Measurements from ENCODE around the gene ABHD2. TPM values are rescaled to one million over a fixed set of nuclear protein-coding genes. Genes with fewer than 3 reads are reported as not detected.
"Not testable (repeated sequence)": the region's sequence is repeated elsewhere in the genome, so short reads cannot be mapped to it uniquely, and the experiment has no call there.

The ABHD2 gene
- total RNA-seq, 1 donor from 2014 or later = 76.6 TPM

- Mint-ChIP-seq H3K4me1 (peaks cover 34% of the 10 kb centered on the region), H3K4me3 (no peak overlapping the region), H3K36me3 (ENCODE audit: low read depth) (peaks cover 15% of the 10 kb centered on the region), H3K27ac (peak overlapping the region; percentile 34), H3K27me3 (no peaks in the 10 kb centered on the region), H3K9me3 (no peaks in the 10 kb centered on the region)
- intact Hi-C loops (cut with micrococcal nuclease) = no loop called here
- peak; percentile 64 for DNase-seq
Measured at GRCh38 chr15:89136818-89137772, 48.8 kb downstream of the ABHD2 start.

- H3K27ac Mint-ChIP-seq = no peak overlapping the region
- H3K4me3 Mint-ChIP-seq = no peak overlapping the region
- H3K27me3 Mint-ChIP-seq = no peaks in the 10 kb centered on the region
- H3K36me3 Mint-ChIP-seq (ENCODE audit: low read depth) = peaks cover 20% of the 10 kb centered on the region
- H3K9me3 Mint-ChIP-seq = no peaks in the 10 kb centered on the region
- intact Hi-C loops (cut with micrococcal nuclease) = no loop called here
- peaks cover 34% of the 10 kb centered on the region for H3K4me1 Mint-ChIP-seq
- no peak for DNase-seq
Measured at GRCh38 chr15:89137926-89138325, 49.7 kb downstream of the ABHD2 start.

DNA sequence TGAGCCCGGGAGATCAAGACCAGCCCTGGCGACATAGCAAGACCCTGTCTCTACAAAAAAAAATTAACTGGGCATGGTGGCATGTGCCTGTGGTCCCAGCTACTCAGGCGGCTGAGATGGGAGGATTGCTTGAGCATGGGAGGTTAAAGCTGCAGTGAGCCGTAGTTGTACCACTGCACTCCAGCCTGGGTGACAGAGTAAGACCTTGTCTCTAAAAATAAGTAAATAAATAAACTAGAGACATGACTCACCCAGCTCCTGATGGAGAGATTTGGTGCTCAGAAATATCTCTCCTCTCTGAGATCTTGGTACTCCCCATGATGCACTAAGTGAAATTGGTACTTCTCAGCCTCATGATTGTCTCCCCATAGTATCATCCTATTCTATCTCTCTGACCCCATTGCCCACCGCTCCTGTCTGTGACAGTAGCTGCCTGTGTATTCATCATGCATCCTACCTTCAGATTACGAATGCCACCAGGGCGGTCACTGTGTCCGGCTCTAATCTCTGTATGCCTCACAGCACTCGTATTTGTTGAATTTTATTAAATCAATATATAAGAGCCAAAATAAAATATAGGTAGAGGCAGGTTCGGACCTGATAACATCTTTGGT lies 50.9 kb downstream of the ABHD2 start:
- no peak overlapping the region for H3K4me3 Mint-ChIP-seq
- H3K4me1 Mint-ChIP-seq = peaks cover 35% of the 10 kb centered on the region
- no peaks in the 10 kb centered on the region for H3K27me3 Mint-ChIP-seq

GRCh38 chr15:89139613-89140499 lies 51.6 kb downstream of the ABHD2 start:
- Mint-ChIP-seq H3K36me3 (ENCODE audit: low read depth) (peaks cover 28% of the 10 kb centered on the region), H3K4me1 (peaks cover 40% of the 10 kb centered on the region), H3K9me3 (no peaks in the 10 kb centered on the region), H3K4me3 (no peak overlapping the region), H3K27ac (peak overlapping the region; percentile 46), H3K27me3 (no peaks in the 10 kb centered on the region)
- intact Hi-C loops (cut with micrococcal nuclease) = no loop called here
- DNase-seq = no peak

More for the DNA sequence above, 50.9 kb downstream of the ABHD2 start:
- no peaks in the 10 kb centered on the region for H3K9me3 Mint-ChIP-seq
- intact Hi-C loops (cut with micrococcal nuclease) = no loop called here
- no peak for DNase-seq
- no peak overlapping the region for H3K27ac Mint-ChIP-seq
- H3K36me3 Mint-ChIP-seq (ENCODE audit: low read depth) = peaks cover 23% of the 10 kb centered on the region

- H3K4me1 Mint-ChIP-seq = peaks cover 41% of the 10 kb centered on the region
- H3K27me3 Mint-ChIP-seq = no peaks in the 10 kb centered on the region
- intact Hi-C loops (cut with micrococcal nuclease) = no loop called here
- H3K36me3 Mint-ChIP-seq (ENCODE audit: low read depth) = peaks cover 29% of the 10 kb centered on the region
- DNase-seq = no peak
- no peaks in the 10 kb centered on the region for H3K9me3 Mint-ChIP-seq
- no peak overlapping the region for H3K4me3 Mint-ChIP-seq
- no peak overlapping the region for H3K27ac Mint-ChIP-seq
Measured at GRCh38 chr15:89140595-89140994, 52.3 kb downstream of the ABHD2 start.

GRCh38 chr15:89141159-89141558 lies 52.9 kb downstream of the ABHD2 start:
- peaks cover 38% of the 10 kb centered on the region for H3K4me1 Mint-ChIP-seq
- intact Hi-C loops (cut with micrococcal nuclease) = not testable (repeated sequence)

GRCh38 chr15:89141885-89142284 lies 53.6 kb downstream of the ABHD2 start:
- Mint-ChIP-seq H3K4me1 (peaks cover 32% of the 10 kb centered on the region), H3K27ac (peak overlapping the region; percentile 52), H3K9me3 (no peaks in the 10 kb centered on the region), H3K27me3 (no peaks in the 10 kb centered on the region), H3K4me3 (no peak overlapping the region), H3K36me3 (ENCODE audit: low read depth) (peaks cover 23% of the 10 kb centered on the region)
- intact Hi-C loops (cut with micrococcal nuclease) = no loop called here
- DNase-seq = no peak

More at GRCh38 chr15:89141159-89141558, 52.9 kb downstream of the ABHD2 start:
- not testable (repeated sequence) for H3K27ac Mint-ChIP-seq, H3K27me3 Mint-ChIP-seq, DNase-seq, H3K4me3 Mint-ChIP-seq, H3K9me3 Mint-ChIP-seq
- peaks cover 27% of the 10 kb centered on the region for H3K36me3 Mint-ChIP-seq (ENCODE audit: low read depth)

DNA sequence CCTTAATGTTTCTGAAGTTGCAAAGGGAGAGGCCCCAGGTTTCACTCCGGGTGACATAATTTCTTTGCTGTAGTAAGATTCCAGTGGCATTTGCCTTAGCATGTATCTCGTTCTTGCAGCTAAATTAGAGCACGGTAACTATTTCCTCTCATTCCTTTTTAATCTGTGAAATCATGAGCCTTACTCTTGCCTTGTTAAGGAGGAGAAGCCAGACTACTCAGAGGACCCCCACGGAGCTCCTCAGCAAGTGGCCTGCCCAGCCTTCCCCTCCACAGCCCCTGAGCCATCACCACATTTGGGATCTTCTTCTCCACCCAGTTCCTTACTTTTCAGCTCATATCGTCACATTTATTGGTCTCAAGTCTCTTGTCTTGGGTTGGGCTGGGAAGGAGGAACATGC lies 54.2 kb downstream of the ABHD2 start:
- H3K9me3 Mint-ChIP-seq = no peaks in the 10 kb centered on the region
- intact Hi-C loops (cut with micrococcal nuclease) = no loop called here

DNA sequence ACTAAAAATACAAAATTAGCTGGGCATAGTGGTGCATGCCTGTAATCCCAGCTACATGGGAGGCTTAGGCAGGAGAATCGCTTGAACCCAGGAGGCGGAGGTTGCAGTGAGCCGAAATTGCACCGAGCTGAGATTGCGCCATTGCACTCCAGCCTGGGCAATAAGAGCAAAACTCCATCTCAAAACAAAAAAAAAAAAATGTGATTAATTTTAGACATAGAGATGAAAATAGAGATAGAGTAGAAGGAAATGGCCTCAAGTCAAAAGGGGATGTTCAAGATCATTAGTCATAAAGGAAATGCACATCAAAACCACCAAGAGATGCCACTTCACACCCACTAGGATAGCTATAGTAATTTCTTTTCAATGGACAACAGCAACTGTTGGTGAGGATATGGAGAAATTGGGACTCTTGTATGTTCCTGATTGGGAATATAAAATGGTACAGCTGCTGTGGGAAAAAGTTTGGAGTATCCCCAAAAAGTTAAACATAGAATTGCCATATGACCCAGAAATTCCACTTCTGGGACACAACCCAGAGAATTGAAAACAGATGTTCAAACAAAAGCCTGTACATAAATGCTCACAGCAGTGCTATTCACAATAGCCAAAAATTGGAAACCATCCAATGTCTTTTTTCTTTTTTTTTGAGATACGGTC lies 55.4 kb downstream of the ABHD2 start:
- Mint-ChIP-seq H3K27me3 (no peaks in the 10 kb centered on the region), H3K36me3 (ENCODE audit: low read depth) (peaks cover 23% of the 10 kb centered on the region), H3K27ac (peak overlapping the region; percentile 58), H3K4me1 (peaks cover 28% of the 10 kb centered on the region), H3K4me3 (no peak overlapping the region), H3K9me3 (no peaks in the 10 kb centered on the region)
- intact Hi-C loops (cut with micrococcal nuclease) = loop anchor here (1.0 kb wide), 1 partner anchor 24 kb away; no protein-coding TSS in a partner anchor
- no peak for DNase-seq

More for the DNA sequence above, 54.2 kb downstream of the ABHD2 start:
- peaks cover 28% of the 10 kb centered on the region for H3K4me1 Mint-ChIP-seq
- H3K4me3 Mint-ChIP-seq = no peak overlapping the region
- H3K27me3 Mint-ChIP-seq = no peaks in the 10 kb centered on the region
- no peak overlapping the region for H3K27ac Mint-ChIP-seq
- peaks cover 23% of the 10 kb centered on the region for H3K36me3 Mint-ChIP-seq (ENCODE audit: low read depth)
- DNase-seq = no peak

- H3K27me3 Mint-ChIP-seq = no peaks in the 10 kb centered on the region
- DNase-seq = no peak
- H3K4me3 Mint-ChIP-seq = no peak overlapping the region
- H3K36me3 Mint-ChIP-seq (ENCODE audit: low read depth) = peaks cover 25% of the 10 kb centered on the region
- intact Hi-C loops (cut with micrococcal nuclease) = loop anchor here (1.0 kb wide), 1 partner anchor 23 kb away; no protein-coding TSS in a partner anchor
- peaks cover 27% of the 10 kb centered on the region for H3K4me1 Mint-ChIP-seq
- no peaks in the 10 kb centered on the region for H3K9me3 Mint-ChIP-seq
- no peak overlapping the region for H3K27ac Mint-ChIP-seq
Measured at GRCh38 chr15:89144491-89144890, 56.2 kb downstream of the ABHD2 start.

- peaks cover 21% of the 10 kb centered on the region for H3K36me3 Mint-ChIP-seq (ENCODE audit: low read depth)
- peaks cover 23% of the 10 kb centered on the region for H3K4me1 Mint-ChIP-seq
- intact Hi-C loops (cut with micrococcal nuclease) = no loop called here
Measured at GRCh38 chr15:89146366-89146765, 58.1 kb downstream of the ABHD2 start.

DNA sequence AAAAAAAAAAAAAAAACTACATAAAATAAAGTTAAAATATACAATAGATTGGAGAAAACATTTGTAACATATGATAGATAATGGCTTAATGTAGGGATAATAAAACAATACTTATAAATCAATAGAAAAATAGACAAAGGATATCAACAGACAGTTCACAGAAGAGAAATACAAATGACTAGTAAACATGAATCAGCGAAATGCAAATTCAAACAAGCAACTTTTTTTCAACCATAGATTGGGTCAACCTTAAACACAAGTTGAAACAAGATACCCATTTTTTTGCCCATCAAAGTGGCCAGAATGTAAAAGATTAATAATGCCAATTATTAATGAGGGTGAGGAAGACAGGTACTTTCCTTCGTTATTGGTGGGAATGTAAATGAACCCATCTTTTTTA lies 59.9 kb downstream of the ABHD2 start:
- Mint-ChIP-seq H3K36me3 (ENCODE audit: low read depth) (peaks cover 22% of the 10 kb centered on the region), H3K4me3 (no peak overlapping the region), H3K27me3 (no peaks in the 10 kb centered on the region), H3K4me1 (peaks cover 19% of the 10 kb centered on the region), H3K27ac (no peak overlapping the region), H3K9me3 (no peaks in the 10 kb centered on the region)
- intact Hi-C loops (cut with micrococcal nuclease) = no loop called here
- DNase-seq = no peak

More at GRCh38 chr15:89146366-89146765, 58.1 kb downstream of the ABHD2 start:
- no peak overlapping the region for H3K27ac Mint-ChIP-seq
- DNase-seq = no peak
- H3K27me3 Mint-ChIP-seq = no peaks in the 10 kb centered on the region
- H3K9me3 Mint-ChIP-seq = no peaks in the 10 kb centered on the region
- H3K4me3 Mint-ChIP-seq = no peak overlapping the region

DNA sequence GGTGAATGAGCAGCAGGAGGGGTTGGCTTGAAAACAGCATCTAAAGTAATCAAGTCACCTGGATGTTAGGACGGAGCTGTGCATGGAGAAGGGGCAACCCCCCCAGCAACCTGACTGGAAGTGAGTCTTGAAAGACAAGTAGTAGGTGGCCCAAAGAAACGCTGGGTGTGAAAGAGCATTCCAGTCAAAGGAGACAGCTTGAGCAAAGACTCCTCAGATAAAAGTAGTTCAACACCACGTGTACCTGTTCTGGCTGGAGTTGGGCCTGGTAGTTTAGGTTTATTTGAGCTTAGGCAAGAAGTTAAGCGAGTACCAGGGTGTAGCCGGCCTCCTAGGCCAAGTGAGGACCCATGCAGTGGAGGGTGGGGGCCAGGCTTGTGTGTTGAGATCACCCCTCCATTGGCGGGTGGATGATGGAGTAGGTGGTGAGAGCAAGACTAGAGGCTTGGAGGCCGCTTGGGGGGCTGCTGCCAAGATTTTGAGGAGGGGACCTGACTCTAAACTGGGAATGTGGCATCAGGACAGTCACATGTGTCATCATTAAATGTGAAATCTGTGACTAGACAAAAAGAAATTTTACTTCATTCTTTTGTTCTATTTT lies 61.3 kb downstream of the ABHD2 start:
- Mint-ChIP-seq H3K4me1 (peaks cover 11% of the 10 kb centered on the region), H3K9me3 (no peaks in the 10 kb centered on the region), H3K27ac (no peak overlapping the region), H3K4me3 (no peak overlapping the region), H3K36me3 (ENCODE audit: low read depth) (peaks cover 18% of the 10 kb centered on the region), H3K27me3 (no peaks in the 10 kb centered on the region)
- intact Hi-C loops (cut with micrococcal nuclease) = no loop called here
- DNase-seq = no peak
